ENCODE measurements around the gene ING3.

Gene ING3

DNA sequence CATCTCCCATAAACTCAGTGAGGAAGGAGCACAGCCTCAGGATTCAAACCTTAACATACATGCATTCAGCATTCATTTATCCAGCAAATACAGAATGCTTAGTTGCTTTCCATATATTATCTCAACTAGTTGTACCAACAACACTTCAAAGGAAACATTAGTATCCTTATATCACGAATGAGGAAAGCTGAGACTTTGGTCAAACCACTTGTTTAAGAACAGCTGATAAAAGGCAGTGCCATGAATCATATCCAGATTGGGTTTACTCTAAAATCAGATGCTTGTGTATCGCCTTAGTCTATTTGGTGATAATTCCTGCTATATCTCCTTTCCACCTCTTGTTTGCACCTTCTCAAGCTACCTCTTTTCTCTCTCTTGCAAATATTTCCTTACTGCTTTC lies 36.1 kb downstream of the ING3 start:
- H3K4me3 ChIP-seq (ENCODE audit: low read depth, low read length) = no peak overlapping the region
- in situ Hi-C loops (cut with HindIII; ENCODE audit: low sequenced_read_pairs) = no loop called here
- TF ChIP-seq, protein P1, sequence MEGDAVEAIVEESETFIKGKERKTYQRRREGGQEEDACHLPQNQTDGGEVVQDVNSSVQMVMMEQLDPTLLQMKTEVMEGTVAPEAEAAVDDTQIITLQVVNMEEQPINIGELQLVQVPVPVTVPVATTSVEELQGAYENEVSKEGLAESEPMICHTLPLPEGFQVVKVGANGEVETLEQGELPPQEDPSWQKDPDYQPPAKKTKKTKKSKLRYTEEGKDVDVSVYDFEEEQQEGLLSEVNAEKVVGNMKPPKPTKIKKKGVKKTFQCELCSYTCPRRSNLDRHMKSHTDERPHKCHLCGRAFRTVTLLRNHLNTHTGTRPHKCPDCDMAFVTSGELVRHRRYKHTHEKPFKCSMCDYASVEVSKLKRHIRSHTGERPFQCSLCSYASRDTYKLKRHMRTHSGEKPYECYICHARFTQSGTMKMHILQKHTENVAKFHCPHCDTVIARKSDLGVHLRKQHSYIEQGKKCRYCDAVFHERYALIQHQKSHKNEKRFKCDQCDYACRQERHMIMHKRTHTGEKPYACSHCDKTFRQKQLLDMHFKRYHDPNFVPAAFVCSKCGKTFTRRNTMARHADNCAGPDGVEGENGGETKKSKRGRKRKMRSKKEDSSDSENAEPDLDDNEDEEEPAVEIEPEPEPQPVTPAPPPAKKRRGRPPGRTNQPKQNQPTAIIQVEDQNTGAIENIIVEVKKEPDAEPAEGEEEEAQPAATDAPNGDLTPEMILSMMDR (IDR thresholded peaks at IDR 0.05; ENCODE audit: low read depth, low read length) = no peak
- no peak for DNase-seq (ENCODE audit: low read depth, low spot score)

DNA sequence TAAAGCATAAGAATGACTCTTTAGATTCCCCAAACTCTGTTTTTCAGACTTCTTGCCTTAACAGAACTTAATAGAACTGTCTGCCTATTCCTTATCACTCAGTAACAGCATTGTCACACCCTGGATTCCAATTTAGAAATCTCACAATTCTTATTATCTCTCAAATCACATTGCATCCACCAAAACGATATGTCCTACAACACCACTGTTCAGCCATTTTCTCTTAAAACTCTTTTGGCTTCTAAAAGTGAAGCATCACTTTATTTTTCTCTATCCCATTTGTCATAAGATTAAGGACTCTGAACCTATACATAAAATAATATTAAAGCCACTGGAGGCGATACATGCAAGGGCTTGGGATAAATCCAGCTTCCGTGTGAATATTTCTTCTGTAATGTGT lies 36.7 kb downstream of the ING3 start:
- TF ChIP-seq, protein P1 (IDR thresholded peaks at IDR 0.05; ENCODE audit: low read depth, low read length) = no peak

DNA sequence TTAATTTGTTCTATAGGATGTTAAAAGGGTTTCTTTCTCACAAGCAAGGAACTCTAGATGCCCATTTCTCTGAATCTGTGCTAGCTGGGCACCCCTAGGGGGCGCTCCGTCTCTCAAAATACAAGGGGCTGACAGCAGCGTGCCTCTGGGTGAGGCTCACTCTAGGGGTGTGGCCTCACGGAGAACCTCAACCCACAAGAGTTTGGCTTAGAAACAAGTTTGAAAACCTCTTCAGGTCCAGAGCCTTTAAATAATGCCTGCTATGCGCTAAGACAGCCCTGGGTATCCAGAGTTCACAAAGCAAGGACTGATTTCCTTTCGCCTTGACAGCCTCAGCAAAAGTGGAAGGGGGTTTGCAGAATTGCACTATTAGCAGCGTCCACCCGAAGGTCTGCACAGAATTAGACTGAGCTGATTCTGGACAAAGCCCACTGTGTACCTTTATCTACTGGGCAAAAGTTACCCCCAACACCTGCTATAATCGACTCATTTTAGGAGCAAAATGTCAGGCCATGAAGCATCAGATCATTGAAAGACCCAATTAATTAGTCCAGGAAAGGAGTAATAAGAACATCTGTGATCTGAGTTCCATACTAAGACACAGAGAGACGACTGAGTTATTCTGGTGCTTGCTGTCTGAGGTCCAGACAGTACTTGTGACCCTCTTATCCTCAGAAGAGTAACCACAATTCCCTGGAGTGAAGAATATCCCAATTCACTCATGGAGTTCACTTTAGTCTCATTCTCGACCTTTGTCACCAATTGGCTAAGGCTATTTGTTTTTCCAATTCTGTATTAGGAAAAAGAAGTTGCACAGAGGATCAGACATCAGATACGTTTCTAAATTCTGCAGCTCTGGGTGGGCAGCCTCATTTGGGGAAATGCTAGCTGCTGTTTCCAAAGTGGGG lies 37.4 kb downstream of the ING3 start:
- in situ Hi-C loops (cut with HindIII; ENCODE audit: low sequenced_read_pairs) = no loop called here
- TF ChIP-seq, protein P1 (IDR thresholded peaks at IDR 0.05; ENCODE audit: low read depth, low read length) = peak; percentile 98
- DNase-seq (ENCODE audit: low read depth, low spot score) = peak; percentile 97
- peak overlapping the region; percentile 58 for H3K4me3 ChIP-seq (ENCODE audit: low read depth, low read length)

More for the DNA sequence above, 36.7 kb downstream of the ING3 start:
- no peak overlapping the region for H3K4me3 ChIP-seq (ENCODE audit: low read depth, low read length)
- in situ Hi-C loops (cut with HindIII; ENCODE audit: low sequenced_read_pairs) = no loop called here
- no peak for DNase-seq (ENCODE audit: low read depth, low spot score)

DNA sequence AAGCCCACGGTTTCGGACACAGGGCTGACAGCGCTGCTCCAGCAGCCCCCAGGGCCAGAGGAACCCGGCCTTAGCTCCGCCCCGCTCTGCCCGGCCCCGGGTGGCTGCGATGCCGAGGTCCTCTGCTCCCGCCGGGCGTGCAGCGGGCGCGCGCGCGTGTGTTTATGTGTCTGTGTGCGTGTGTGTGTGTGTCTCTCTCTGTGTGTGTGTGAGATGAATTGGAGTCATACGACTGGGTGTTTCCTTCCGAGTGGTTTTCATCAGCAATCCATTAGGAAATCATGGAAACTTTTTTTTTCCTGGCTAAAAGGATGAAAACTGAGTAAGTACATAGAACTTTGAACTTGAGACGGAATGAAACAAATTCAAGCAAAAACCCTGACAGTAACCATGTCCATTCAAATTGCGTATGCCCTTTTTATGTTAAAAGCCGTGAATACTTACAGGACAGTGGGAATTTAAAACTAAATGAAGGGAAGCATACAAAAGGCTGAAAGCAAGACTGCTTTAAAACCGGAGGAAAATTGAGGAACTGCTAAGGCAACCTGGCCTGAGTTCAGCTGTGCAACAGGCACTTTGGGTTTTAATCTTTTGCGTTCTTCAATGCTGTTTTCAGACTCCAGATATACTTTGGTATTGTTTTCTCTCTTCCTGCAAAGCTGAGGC lies 38.1 kb downstream of the ING3 start, which contains the start of gene CPED1:
CPED1 (plus strand) TSS at position 121 of the 666 bp plus-strand sequence. CDS start 911 bp downstream, outside the sequence.
- in situ Hi-C loops (cut with HindIII; ENCODE audit: low sequenced_read_pairs) = no loop called here
- peak within 1 kb of the TSS; percentile 58 for H3K4me3 ChIP-seq (ENCODE audit: low read depth, low read length)
- TF ChIP-seq, protein P1 (IDR thresholded peaks at IDR 0.05; ENCODE audit: low read depth, low read length) = no peak
- peak; percentile 73 for DNase-seq (ENCODE audit: low read depth, low spot score)

DNA sequence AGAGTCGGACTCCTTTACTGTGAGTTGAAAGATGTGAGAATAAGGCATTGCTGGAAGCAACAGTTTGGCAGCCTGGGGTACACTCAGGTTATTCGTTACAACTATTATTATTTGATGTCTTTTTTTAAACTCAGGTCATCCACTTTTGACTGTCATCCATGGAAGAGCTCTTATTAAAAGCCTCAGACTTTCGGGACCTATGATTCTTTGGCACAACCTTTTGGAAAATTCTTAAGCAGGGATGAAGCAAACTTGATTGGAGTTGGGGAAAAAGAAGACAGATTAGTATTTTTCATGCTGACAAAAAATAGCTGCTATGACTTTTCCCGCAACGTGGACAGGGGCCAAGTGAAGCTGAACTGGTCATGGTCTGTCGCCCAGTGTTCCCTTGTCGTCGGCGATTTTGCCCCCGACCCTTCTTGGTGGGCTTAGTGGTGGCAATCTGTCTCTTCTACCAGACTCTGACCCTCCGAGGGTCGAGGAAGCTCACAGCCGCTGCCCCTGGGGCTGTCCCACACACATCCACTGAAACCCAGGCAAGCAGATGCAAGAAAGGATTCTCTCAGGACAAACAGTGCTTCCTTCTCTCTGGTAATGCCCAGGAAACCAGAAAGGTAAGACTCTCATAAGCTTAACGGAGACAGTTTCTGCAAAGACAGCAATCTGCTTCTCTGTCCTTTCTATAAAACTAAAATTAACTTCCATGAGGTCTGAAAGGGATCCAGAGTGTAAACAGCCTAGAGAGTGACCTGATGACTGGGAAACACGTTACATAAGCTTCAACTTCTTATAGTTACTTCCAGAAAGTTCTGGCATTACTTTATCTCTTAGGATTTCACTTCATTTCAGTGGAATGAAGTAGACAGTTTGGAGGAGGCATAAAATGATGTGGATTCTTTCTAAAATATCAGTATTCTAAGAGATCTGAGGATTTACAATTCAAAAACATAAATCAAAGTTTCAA lies 39.0 kb downstream of the ING3 start:
- H3K4me3 ChIP-seq (ENCODE audit: low read depth, low read length) = peak overlapping the region; percentile 58

More for the DNA sequence above, 39.0 kb downstream of the ING3 start:
- DNase-seq (ENCODE audit: low read depth, low spot score) = peak; percentile 34
- in situ Hi-C loops (cut with HindIII; ENCODE audit: low sequenced_read_pairs) = no loop called here
- TF ChIP-seq, protein P1 (IDR thresholded peaks at IDR 0.05; ENCODE audit: low read depth, low read length) = no peak

All from astrocyte of the spinal cord (primary cell).